Kidney (tissue), 22 donors: ENCODE data around the gene TUBB8. TPM values are rescaled to one million over a fixed set of nuclear protein-coding genes. Genes with fewer than 3 reads are reported as not detected.

Experiments used
- DNase-seq, 5 donors: peaks; one replicate each; pipeline ENCODE4 v3.0.0-alpha.2; 2013 to 2020
- FAIRE-seq: peaks from 2 replicates; lab custom pipeline; 2012; peaks lifted over from hg19 to GRCh38; lab: Jason Lieb, UNC
- H3K27ac ChIP-seq, 2 donors: one replicate each; pipeline ENCODE4 v1.7.0; 2013; ENCODE audit warnings: low read depth in 2 of 2, low read length in 2 of 2, inconsistent platforms in 1 of 2
- H3K27me3 ChIP-seq: one replicate; pipeline ENCODE4 v1.7.1; 2013; ENCODE audit warnings: low read length, inconsistent platforms; ENCODE audit not compliant: control insufficient read depth, insufficient read depth
- H3K36me3 ChIP-seq, 3 donors: one replicate each; pipeline versions ENCODE4 v1.7.0 to v1.7.1; 2013; ENCODE audit warnings: low read length in 3 of 3, control low read depth in 1 of 3, inconsistent platforms in 1 of 3; ENCODE audit not compliant: insufficient read depth in 3 of 3, control insufficient read depth in 2 of 3
- H3K4me1 ChIP-seq, 3 donors: one replicate each; pipeline versions ENCODE4 v1.7.0 to v1.7.1; 2013; ENCODE audit warnings: low read length in 3 of 3, inconsistent platforms in 1 of 3, low read depth in 1 of 3; ENCODE audit not compliant: control insufficient read depth in 2 of 3, insufficient read depth in 2 of 3
- H3K4me3 ChIP-seq, 3 donors: one replicate each; pipeline versions ENCODE4 v1.7.0 to v1.8.1; 2013; ENCODE audit warnings: low read length in 3 of 3, control low read depth in 1 of 3, inconsistent platforms in 1 of 3
- H3K9ac ChIP-seq, 3 donors: one replicate each; pipeline versions ENCODE4 v1.7.0 to v1.7.1; 2013; ENCODE audit warnings: low read length in 3 of 3, control low read depth in 1 of 3, inconsistent platforms in 1 of 3
- H3K9me3 ChIP-seq, 3 donors: one replicate each; pipeline versions ENCODE4 v1.7.0 to v1.7.1; 2013; ENCODE audit warnings: low read length in 3 of 3, control low read depth in 1 of 3, inconsistent platforms in 1 of 3; ENCODE audit not compliant: control insufficient read depth in 2 of 3, insufficient read depth in 1 of 3
- CTCF ChIP-seq: IDR thresholded peaks from 3 replicates; pipeline ENCODE4 v1.5.1; 2012; ENCODE audit warnings: mild to moderate bottlenecking, moderate library complexity, borderline replicate concordance; ENCODE audit not compliant: insufficient read depth; ENCODE audit errors: extremely low read depth
- intact Hi-C: fragments of 100-400 bp; cut with DNase I; formaldehyde crosslinking; loops from one replicate; pipeline ENCODE4 v1.11.1; 2022
- long read RNA-seq, 10 donors: library from polyadenylated mRNA in 1 of 10; unstranded in 1 of 10; transcript quantifications; one replicate each; pipeline ENCODE4 v2.0.0 and lab custom pipeline, GENCODE V29; 2021 to 2026
- polyA plus RNA-seq: library from polyadenylated mRNA; stranded (reverse); fragments of 350-450 nt; fragmentation: Illumina TruSeq; extraction: RNeasy Lipid Tissue Mini Kit (QIAGEN cat#74804); gene quantifications from one replicate; pipeline ENCODE4 v1.2.3, GENCODE V29; 2014; ENCODE audit warnings: low read depth, low replicate concordance; ENCODE audit not compliant: insufficient read depth
- total RNA-seq: library from RNA; stranded (reverse); fragmentation: NEBNext Ultra II Directional; extraction: Animal tissue kit (Norgen Biotek cat#: 25700); gene quantifications from one replicate; pipeline ENCODE4 v1.2.1, GENCODE V29; 2021
- donor health status: control.
- donor health status: control.
- donor health status: control.
- donor health status: control.
- donor health status: control.
- donor health status: DM: yes; HTN: yes; CAD: no.
- donor health status: Normal renal cell carcinoma (clear cell type).

TUBB8 gene
- total RNA-seq (not detected), polyA plus RNA-seq (not detected)
- long read RNA-seq, donor 1 = 0 reads
- long read RNA-seq, donor 2 = 0 reads
- long read RNA-seq, donor 3 = 0 reads
- long read RNA-seq, donor 4 = 0 reads
- long read RNA-seq, donor 5 = 0 reads
- long read RNA-seq, donor 6 = 0 reads
- long read RNA-seq, donor 7 = 0 reads
- long read RNA-seq, donor 8 = 0 reads
- long read RNA-seq, donor 9 = 0 reads
- long read RNA-seq, donor 10 = 0 reads

GRCh38 chr10:48996-49395, at the start of gene TUBB8:
TSS of gene TUBB8 (minus strand) at chr10:49296. CDS start at chr10:49238, 58 bp downstream.
- no peak within 1 kb of the TSS for H3K4me3 ChIP-seq
- H3K4me1 ChIP-seq = no peaks in the 10 kb centered on the region
- no peaks in the 10 kb centered on the region for H3K27me3 ChIP-seq
- H3K36me3 ChIP-seq = no peaks in the 10 kb centered on the region
- no peak within 1 kb of the TSS for H3K27ac ChIP-seq
- intact Hi-C loops = no loop called here
- DNase-seq (peak in 2 of 5 donors; percentile 26 to 49), FAIRE-seq (no peak)
- TF ChIP-seq CTCF = no peak
- H3K9ac ChIP-seq = no peak within 1 kb of the TSS
- no peaks in the 10 kb centered on the region for H3K9me3 ChIP-seq

GRCh38 chr10:96466-96865, 47.4 kb upstream of the TUBB8 start:
- no peaks in the 10 kb centered on the region for H3K27me3 ChIP-seq
- H3K9me3 ChIP-seq = peaks cover 0 to 21% (median 0%) of the 10 kb centered on the region in 3 donors
- DNase-seq = no peak
- peaks cover 0 to 6% (median 2%) of the 10 kb centered on the region in 3 donors for H3K4me1 ChIP-seq
- H3K27ac ChIP-seq = no peak overlapping the region
- no peak for FAIRE-seq
- H3K9ac ChIP-seq = no peak overlapping the region
- no peaks in the 10 kb centered on the region for H3K36me3 ChIP-seq
- TF ChIP-seq CTCF = no peak
- H3K4me3 ChIP-seq = no peak overlapping the region
- intact Hi-C loops = no loop called here

- Histone ChIP-seq H3K9ac (no peak overlapping the region), H3K27me3 (no peaks in the 10 kb centered on the region), H3K27ac (no peak overlapping the region), H3K36me3 (no peaks in the 10 kb centered on the region), H3K4me1 (peaks cover 0 to 9% (median 5%) of the 10 kb centered on the region in 3 donors), H3K9me3 (peaks cover 0 to 21% (median 0%) of the 10 kb centered on the region in 3 donors), H3K4me3 (no peak overlapping the region)
- no peak for TF ChIP-seq CTCF
- intact Hi-C loops = no loop called here
- DNase-seq (no peak), FAIRE-seq (no peak)
Observed at GRCh38 chr10:95356-96115, 46.4 kb upstream of the TUBB8 start.
